Stimulated activated naive CD8-positive, alpha-beta T cell treated with anti-CD3 and anti-CD28 coated beads, Interleukin-15, Interleukin-2, amounts not matched to agents 100 ng/mL and 50 ng/mL, for 24 hours (primary cell): ENCODE results near the gene UBE4B.
"Not testable (repeated sequence)": the region's sequence is repeated elsewhere in the genome, so short reads cannot be mapped to it uniquely, and the experiment has no call there.

Source experiments
- H3K27ac Mint-ChIP-seq: one replicate; pipeline ENCODE4 v1.8.0; 2021; ENCODE audit warnings: mild to moderate bottlenecking, mixed read lengths
- H3K27me3 Mint-ChIP-seq: one replicate; pipeline ENCODE4 v1.8.0; 2021; ENCODE audit warnings: mixed read lengths
- H3K36me3 Mint-ChIP-seq: one replicate; pipeline ENCODE4 v1.8.0; 2021; ENCODE audit warnings: low read depth, mixed read lengths
- H3K4me1 Mint-ChIP-seq: one replicate; pipeline ENCODE4 v1.8.0; 2021; ENCODE audit warnings: low read depth, mixed read lengths
- H3K4me3 Mint-ChIP-seq: one replicate; pipeline ENCODE4 v1.8.0; 2021; ENCODE audit warnings: mild to moderate bottlenecking, mixed read lengths
- H3K9me3 Mint-ChIP-seq: one replicate; pipeline ENCODE4 v1.8.0; 2021; ENCODE audit warnings: mixed read lengths

Gene UBE4B

GRCh38 chr1:10207810-10208209 lies 175.1 kb downstream of the UBE4B start:
- H3K9me3 Mint-ChIP-seq = no peaks in the 10 kb centered on the region
- H3K4me1 Mint-ChIP-seq = peaks cover 25% of the 10 kb centered on the region
- no peak overlapping the region for H3K4me3 Mint-ChIP-seq
- H3K27ac Mint-ChIP-seq = no peak overlapping the region
- no peaks in the 10 kb centered on the region for H3K36me3 Mint-ChIP-seq
- peaks cover 4% of the 10 kb centered on the region for H3K27me3 Mint-ChIP-seq

GRCh38 chr1:10208537-10208936 lies 175.8 kb downstream of the UBE4B start:
- Mint-ChIP-seq H3K27ac (no peak overlapping the region), H3K36me3 (no peaks in the 10 kb centered on the region), H3K4me1 (peaks cover 29% of the 10 kb centered on the region), H3K4me3 (no peak overlapping the region), H3K27me3 (peaks cover 4% of the 10 kb centered on the region), H3K9me3 (no peaks in the 10 kb centered on the region)

- Mint-ChIP-seq H3K27me3 (peaks cover 4% of the 10 kb centered on the region), H3K9me3 (no peaks in the 10 kb centered on the region), H3K4me3 (peak overlapping the region; percentile 88), H3K4me1 (peaks cover 30% of the 10 kb centered on the region), H3K27ac (peak overlapping the region; percentile 81), H3K36me3 (no peaks in the 10 kb centered on the region)
These were observed 176.8 kb downstream of the UBE4B start for GRCh38 chr1:10209590-10209904.

GRCh38 chr1:10209905-10210810 lies 177.4 kb downstream of the UBE4B start, which contains the start of gene KIF1B:
KIF1B (plus strand) TSS chr1:10210570; CDS start chr1:10232329, 21,759 bp downstream.
- H3K36me3 Mint-ChIP-seq = no peaks in the 10 kb centered on the region

GRCh38 chr1:10210841-10211804 lies 178.4 kb downstream of the UBE4B start:
- no peaks in the 10 kb centered on the region for H3K36me3 Mint-ChIP-seq
- H3K27ac Mint-ChIP-seq = peak overlapping the region; percentile 40
- H3K9me3 Mint-ChIP-seq = no peaks in the 10 kb centered on the region
- H3K27me3 Mint-ChIP-seq = peaks cover 4% of the 10 kb centered on the region
- peak overlapping the region; percentile 80 for H3K4me3 Mint-ChIP-seq
- H3K4me1 Mint-ChIP-seq = peaks cover 38% of the 10 kb centered on the region

More at GRCh38 chr1:10209905-10210810, 177.4 kb downstream of the UBE4B start, which contains the start of gene KIF1B:
- peak within 1 kb of the TSS; percentile 81 for H3K27ac Mint-ChIP-seq
- peaks cover 4% of the 10 kb centered on the region for H3K27me3 Mint-ChIP-seq
- H3K4me3 Mint-ChIP-seq = peak within 1 kb of the TSS; percentile 88
- H3K9me3 Mint-ChIP-seq = no peaks in the 10 kb centered on the region
- H3K4me1 Mint-ChIP-seq = peaks cover 30% of the 10 kb centered on the region

GRCh38 chr1:10211805-10212410 lies 179.2 kb downstream of the UBE4B start:
- H3K4me3 Mint-ChIP-seq = peak overlapping the region; percentile 80
- peaks cover 45% of the 10 kb centered on the region for H3K4me1 Mint-ChIP-seq
- H3K36me3 Mint-ChIP-seq = no peaks in the 10 kb centered on the region
- H3K27ac Mint-ChIP-seq = peak overlapping the region; percentile 50
- H3K9me3 Mint-ChIP-seq = no peaks in the 10 kb centered on the region
- no peaks in the 10 kb centered on the region for H3K27me3 Mint-ChIP-seq

GRCh38 chr1:10212476-10212875 lies 179.7 kb downstream of the UBE4B start:
- Mint-ChIP-seq H3K36me3 (no peaks in the 10 kb centered on the region), H3K27ac (peak overlapping the region; percentile 50), H3K27me3 (no peaks in the 10 kb centered on the region), H3K4me1 (peaks cover 47% of the 10 kb centered on the region), H3K4me3 (peak overlapping the region; percentile 80), H3K9me3 (no peaks in the 10 kb centered on the region)

- Mint-ChIP-seq H3K27me3 (no peaks in the 10 kb centered on the region), H3K36me3 (no peaks in the 10 kb centered on the region), H3K4me1 (peaks cover 55% of the 10 kb centered on the region), H3K4me3 (no peak overlapping the region), H3K27ac (no peak overlapping the region), H3K9me3 (no peaks in the 10 kb centered on the region)
These were observed 180.5 kb downstream of the UBE4B start for GRCh38 chr1:10213186-10213705.

- Mint-ChIP-seq H3K36me3 (no peaks in the 10 kb centered on the region), H3K4me3 (peak overlapping the region; percentile 17), H3K4me1 (peaks cover 45% of the 10 kb centered on the region), H3K9me3 (no peaks in the 10 kb centered on the region), H3K27me3 (no peaks in the 10 kb centered on the region), H3K27ac (no peak overlapping the region)
These were observed 183.5 kb downstream of the UBE4B start for GRCh38 chr1:10216090-10216749.

- Mint-ChIP-seq H3K4me1 (peaks cover 32% of the 10 kb centered on the region), H3K9me3 (no peaks in the 10 kb centered on the region), H3K36me3 (no peaks in the 10 kb centered on the region), H3K27me3 (no peaks in the 10 kb centered on the region), H3K27ac (no peak overlapping the region), H3K4me3 (no peak overlapping the region)
These were observed 185.1 kb downstream of the UBE4B start for GRCh38 chr1:10217748-10218441.

- H3K4me3 Mint-ChIP-seq = no peak overlapping the region
- H3K4me1 Mint-ChIP-seq = peaks cover 27% of the 10 kb centered on the region
- H3K27me3 Mint-ChIP-seq = no peaks in the 10 kb centered on the region
- H3K9me3 Mint-ChIP-seq = no peaks in the 10 kb centered on the region
- no peaks in the 10 kb centered on the region for H3K36me3 Mint-ChIP-seq
- no peak overlapping the region for H3K27ac Mint-ChIP-seq
These were observed 187.4 kb downstream of the UBE4B start for GRCh38 chr1:10220200-10220599.

GRCh38 chr1:10220657-10221056 lies 187.9 kb downstream of the UBE4B start:
- H3K36me3 Mint-ChIP-seq, H3K4me3 Mint-ChIP-seq, H3K27ac Mint-ChIP-seq, H3K27me3 Mint-ChIP-seq, H3K9me3 Mint-ChIP-seq: not testable (repeated sequence)
- peaks cover 24% of the 10 kb centered on the region for H3K4me1 Mint-ChIP-seq

GRCh38 chr1:10225573-10225972 lies 192.8 kb downstream of the UBE4B start:
- Mint-ChIP-seq H3K27ac (no peak overlapping the region), H3K4me3 (no peak overlapping the region), H3K27me3 (no peaks in the 10 kb centered on the region), H3K4me1 (peaks cover 6% of the 10 kb centered on the region), H3K36me3 (no peaks in the 10 kb centered on the region), H3K9me3 (no peaks in the 10 kb centered on the region)
